BE2C (cell line): ENCODE results near the gene ZDHHC14.
A peak's percentile ranks its signal among the peaks of the same experiment; 100 is the strongest.

Experiments
- DNase-seq: peaks from one replicate; pipeline ENCODE4 v3.0.0-alpha.2; 2020
- H3K27me3 ChIP-seq: fragments of 250-450 bp; sonication (Bioruptor Pico); 2 replicates; pipeline ENCODE4 v1.5.1; 2020; ENCODE audit warnings: mild to moderate bottlenecking
- H3K36me3 ChIP-seq: fragments of 250-450 bp; sonication (Bioruptor Pico); 2 replicates; pipeline ENCODE4 v1.5.1; 2020; ENCODE audit warnings: mild to moderate bottlenecking
- H3K4me1 ChIP-seq: fragments of 250-450 bp; sonication (Bioruptor Pico); 2 replicates; pipeline ENCODE4 v1.5.1; 2020
- H3K4me3 ChIP-seq: 2 replicates; pipeline ENCODE4 v1.5.1; 2011; ENCODE audit warnings: low read depth, low read length
- H3K9me3 ChIP-seq: fragments of 250-450 bp; sonication (Bioruptor Pico); 2 replicates; pipeline ENCODE4 v1.5.1; 2020
- CTCF ChIP-seq: IDR thresholded peaks from 2 replicates; pipeline ENCODE4 v1.5.1; 2012; ENCODE audit warnings: mild to moderate bottlenecking, low read depth, low read length

ZDHHC14 gene

GRCh38 chr6:157412791-157413190, 31.8 kb downstream of the ZDHHC14 start:
- Histone ChIP-seq H3K9me3 (no peaks in the 10 kb centered on the region), H3K4me3 (no peak overlapping the region), H3K27me3 (no peaks in the 10 kb centered on the region), H3K4me1 (no peaks in the 10 kb centered on the region), H3K36me3 (no peaks in the 10 kb centered on the region)
- TF ChIP-seq CTCF, result no peak
- no peak for DNase-seq

GRCh38 chr6:157420497-157420896, 39.5 kb downstream of the ZDHHC14 start:
- no peak for TF ChIP-seq CTCF
- DNase-seq, result no peak

GRCh38 chr6:157424491-157425020, 43.6 kb downstream of the ZDHHC14 start:
- H3K36me3 ChIP-seq, result no peaks in the 10 kb centered on the region
- no peak overlapping the region for H3K4me3 ChIP-seq
- no peak for TF ChIP-seq CTCF
- H3K9me3 ChIP-seq, result no peaks in the 10 kb centered on the region
- peaks cover 4% of the 10 kb centered on the region for H3K4me1 ChIP-seq
- no peaks in the 10 kb centered on the region for H3K27me3 ChIP-seq
- DNase-seq, result no peak

More at GRCh38 chr6:157420497-157420896, 39.5 kb downstream of the ZDHHC14 start:
- H3K4me3 ChIP-seq, result no peak overlapping the region
- no peaks in the 10 kb centered on the region for H3K27me3 ChIP-seq
- H3K36me3 ChIP-seq, result no peaks in the 10 kb centered on the region
- H3K4me1 ChIP-seq, result no peaks in the 10 kb centered on the region
- no peaks in the 10 kb centered on the region for H3K9me3 ChIP-seq

- no peak overlapping the region for H3K4me3 ChIP-seq
- no peaks in the 10 kb centered on the region for H3K27me3 ChIP-seq
- TF ChIP-seq CTCF, result no peak
- DNase-seq, result no peak
- peaks cover 13% of the 10 kb centered on the region for H3K4me1 ChIP-seq
- no peaks in the 10 kb centered on the region for H3K9me3 ChIP-seq
- no peaks in the 10 kb centered on the region for H3K36me3 ChIP-seq
Observed at GRCh38 chr6:157427969-157428368, 47.0 kb downstream of the ZDHHC14 start.

GRCh38 chr6:157428427-157429202, 47.6 kb downstream of the ZDHHC14 start:
- H3K36me3 ChIP-seq, result no peaks in the 10 kb centered on the region
- peaks cover 13% of the 10 kb centered on the region for H3K4me1 ChIP-seq
- DNase-seq, result peak; percentile 26
- no peak overlapping the region for H3K4me3 ChIP-seq
- no peak for TF ChIP-seq CTCF
- no peaks in the 10 kb centered on the region for H3K9me3 ChIP-seq
- no peaks in the 10 kb centered on the region for H3K27me3 ChIP-seq

GRCh38 chr6:157429248-157429647, 48.3 kb downstream of the ZDHHC14 start:
- Histone ChIP-seq H3K4me1 (peaks cover 13% of the 10 kb centered on the region), H3K27me3 (no peaks in the 10 kb centered on the region), H3K4me3 (no peak overlapping the region), H3K9me3 (no peaks in the 10 kb centered on the region), H3K36me3 (no peaks in the 10 kb centered on the region)
- DNase-seq, result no peak
- no peak for TF ChIP-seq CTCF
